SH-SY5Y (cell line): Measurements from ENCODE around the gene IRF7.

Source experiments
- GATA2 ChIP-seq: IDR thresholded peaks from 2 replicates; pipeline ENCODE4 v1.6.1; 2011; ENCODE audit warnings: mild to moderate bottlenecking, low read depth, low read length
- GATA3 ChIP-seq: IDR thresholded peaks from 2 replicates; pipeline ENCODE4 v1.6.1; 2011; ENCODE audit warnings: low read depth, mild to moderate bottlenecking, low read length, moderate library complexity

IRF7 gene

GRCh38 chr11:575996-576768 is 39.6 kb downstream of the IRF7 start, which contains the start of gene PHRF1:
Gene PHRF1, plus strand, starts transcription at chr11:576470. Its CDS starts 5,043 bp downstream, at chr11:581513.
- no peak for TF ChIP-seq GATA3
- TF ChIP-seq GATA2, result no peak

DNA sequence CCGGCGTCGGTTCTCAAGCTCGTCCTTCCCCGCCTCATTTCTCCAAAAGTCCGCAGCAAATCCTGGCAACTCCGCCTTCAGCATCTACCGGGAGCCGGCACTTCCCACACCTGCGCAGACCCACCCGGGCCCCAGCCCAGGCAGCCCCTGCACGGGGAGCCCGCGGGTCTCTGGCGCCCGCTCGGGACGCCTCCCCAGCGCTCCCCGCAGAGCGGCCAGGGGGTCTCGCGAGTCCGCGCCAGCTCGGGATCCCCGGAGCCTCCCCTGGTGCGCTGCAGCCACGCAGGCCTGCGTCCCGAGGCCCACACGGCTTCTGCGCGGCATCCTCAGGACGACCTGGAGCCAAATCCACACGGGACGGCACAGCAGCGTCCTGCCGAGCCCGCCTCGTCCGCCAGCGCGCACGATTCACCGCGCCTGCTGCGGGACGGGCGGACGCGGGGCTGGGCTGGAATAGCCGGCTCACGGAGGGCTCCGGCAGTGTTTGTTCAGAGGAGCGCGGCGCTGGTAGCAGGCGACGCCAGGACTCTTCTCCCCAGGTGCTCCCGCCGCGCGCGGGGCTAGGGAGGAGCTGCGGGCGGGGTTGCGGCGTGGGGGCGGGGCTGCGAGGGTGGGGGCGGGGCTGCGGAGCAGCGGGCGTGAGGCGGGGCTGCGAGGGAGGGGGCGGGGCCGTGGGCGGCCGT is 40.3 kb downstream of the IRF7 start:
- TF ChIP-seq GATA3 (no peak), GATA2 (no peak)

GRCh38 chr11:574632-575312 is 41.0 kb downstream of the IRF7 start:
- TF ChIP-seq GATA2 (no peak), GATA3 (no peak)

GRCh38 chr11:573146-573759 is 42.5 kb downstream of the IRF7 start:
- TF ChIP-seq GATA2, result no peak
- no peak for TF ChIP-seq GATA3

DNA sequence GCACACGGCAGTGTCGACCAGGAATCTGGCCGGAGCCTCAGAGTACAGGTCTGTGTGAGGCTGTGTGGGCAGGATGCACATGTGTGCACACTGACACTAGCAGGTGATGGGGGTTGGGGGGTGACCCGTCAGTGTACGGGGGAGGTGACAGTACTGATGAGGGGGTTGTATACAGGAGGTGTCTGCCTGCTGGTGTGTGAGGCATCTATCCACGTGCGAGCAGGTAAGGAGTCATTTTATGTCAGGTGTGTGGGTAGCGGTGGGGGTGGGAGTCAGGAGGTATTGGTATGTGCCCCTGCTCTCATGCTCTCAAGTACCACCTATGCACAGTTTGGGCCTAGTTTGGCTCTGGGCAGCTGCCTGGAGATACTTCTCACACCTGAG is 44.0 kb downstream of the IRF7 start:
- TF ChIP-seq GATA3 (no peak), GATA2 (no peak)

- no peak for TF ChIP-seq GATA3
- TF ChIP-seq GATA2, result no peak
Observed at GRCh38 chr11:569158-569885, 46.4 kb downstream of the IRF7 start.

- TF ChIP-seq GATA2 (no peak), GATA3 (no peak)
Observed at GRCh38 chr11:568306-569157, 47.2 kb downstream of the IRF7 start.

DNA sequence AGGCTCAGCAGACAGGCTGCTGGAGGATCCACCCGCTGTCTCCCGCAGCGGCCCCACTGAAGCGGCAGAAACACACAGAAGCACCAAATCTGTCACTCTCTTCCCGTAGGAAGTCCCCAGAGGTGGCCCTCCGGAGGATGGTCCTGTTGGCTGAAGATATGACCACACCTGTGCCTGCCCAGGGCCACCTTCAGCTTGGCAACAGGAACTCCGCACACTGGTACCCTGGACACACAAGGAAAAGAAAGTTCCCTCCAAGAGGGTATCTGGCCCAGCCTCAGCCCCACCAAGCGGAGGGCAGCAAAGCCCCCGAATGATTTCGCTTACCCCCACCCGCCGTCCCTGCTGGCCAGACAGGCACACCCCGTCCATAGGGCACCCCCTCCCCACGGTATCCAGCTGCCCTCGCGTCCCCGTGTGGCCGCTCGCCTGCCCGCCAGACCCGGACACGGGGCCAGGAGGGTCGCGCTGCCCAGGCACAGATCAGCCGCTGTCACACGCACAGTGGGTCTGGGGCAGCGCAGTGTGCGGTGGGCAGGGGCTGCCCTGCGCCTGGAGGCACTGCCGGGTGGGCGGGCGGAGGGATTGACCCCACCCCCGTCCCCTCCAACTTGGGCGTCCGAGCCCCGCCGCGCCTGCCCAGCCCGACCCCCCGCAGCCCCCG is 48.0 kb downstream of the IRF7 start:
- TF ChIP-seq GATA3, result no peak
- TF ChIP-seq GATA2, result no peak

GRCh38 chr11:567011-567628 is 48.6 kb downstream of the IRF7 start:
- TF ChIP-seq GATA2 (no peak), GATA3 (no peak)

DNA sequence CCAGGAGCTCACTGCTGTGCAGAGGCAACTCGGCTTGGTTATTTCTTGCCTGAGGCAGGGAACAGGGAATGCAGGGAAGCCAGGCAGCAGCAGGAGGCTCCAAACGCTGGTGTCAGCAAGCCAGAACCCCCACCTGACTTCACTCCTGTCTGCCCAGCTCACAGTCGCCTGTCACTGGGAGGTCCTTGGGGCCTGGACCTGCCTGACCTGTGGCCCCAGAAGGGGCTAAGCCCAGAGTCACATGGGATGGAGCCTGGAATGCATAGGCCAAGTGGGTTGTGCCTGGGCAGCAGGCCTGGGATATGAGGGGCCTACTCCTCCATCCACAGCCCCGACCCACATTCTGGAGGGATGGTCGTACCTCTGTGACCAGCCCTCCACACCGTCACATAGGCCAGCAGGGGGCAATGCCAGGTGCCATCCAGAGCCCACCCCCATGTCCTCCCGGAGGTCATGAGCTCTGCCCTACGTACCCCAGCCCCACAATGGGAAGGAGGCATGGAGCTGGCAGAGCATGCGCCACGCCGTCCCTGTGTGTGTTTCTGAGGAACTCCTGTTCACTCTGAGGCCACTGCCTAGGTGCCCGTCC is 49.7 kb downstream of the IRF7 start:
- no peak for TF ChIP-seq GATA3

DNA sequence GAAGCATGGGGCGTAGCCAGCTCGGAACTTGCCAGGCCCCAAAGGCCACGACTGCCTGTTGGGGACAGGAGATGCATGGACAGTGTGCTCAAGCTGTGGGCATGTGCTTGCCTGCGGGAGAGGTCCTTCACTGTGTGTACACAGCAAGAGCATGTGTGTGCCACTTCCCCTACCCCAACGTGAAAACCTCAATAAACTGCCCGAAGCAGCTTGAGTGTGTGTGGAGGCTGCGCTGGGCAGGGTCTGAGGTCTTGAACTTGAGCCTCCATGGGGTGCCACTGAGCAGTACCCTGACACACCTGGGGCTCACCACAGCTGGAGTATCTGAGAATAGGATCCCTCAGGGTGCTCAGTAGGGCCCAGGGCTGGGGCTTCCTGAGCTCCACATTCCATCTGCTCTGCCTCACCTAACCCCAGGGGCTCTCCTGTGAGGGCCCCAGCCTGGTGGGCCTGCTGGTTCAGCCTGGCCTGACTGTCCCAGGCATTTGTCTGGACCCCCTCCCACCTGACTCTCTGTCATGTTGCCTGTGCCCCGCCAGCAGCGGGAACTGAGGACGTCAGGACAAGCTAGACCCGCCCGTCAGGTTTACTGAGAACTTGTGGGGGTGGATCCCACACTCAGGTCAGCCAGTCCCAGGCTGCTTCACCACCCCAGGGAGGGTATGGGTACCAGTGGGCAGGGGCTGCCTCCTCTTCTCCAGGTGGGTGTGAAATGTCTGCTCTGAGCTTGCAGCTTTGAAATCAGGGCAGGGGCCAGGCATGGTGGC is 51.8 kb downstream of the IRF7 start:
- TF ChIP-seq GATA3 (no peak), GATA2 (no peak)
